ENCODE measurements around the gene MYL6.
"Not testable (repeated sequence)": the region's sequence is repeated elsewhere in the genome, so short reads cannot be mapped to it uniquely, and the experiment has no call there.

The MYL6 gene

GRCh38 chr12:56158029-56158925 lies at the start of gene MYL6:
Gene MYL6, plus strand, starts transcription at chr12:56158359. Its CDS starts 43 bp downstream, at chr12:56158402.
- DNase-seq = peak; percentile 99

- DNase-seq = no peak
Measured at GRCh38 chr12:56110571-56110970, 47.6 kb upstream of the MYL6 start.

- no peak for DNase-seq
Measured at GRCh38 chr12:56114084-56114483, 44.1 kb upstream of the MYL6 start.

GRCh38 chr12:56115329-56115728 lies 42.8 kb upstream of the MYL6 start:
- no peak for DNase-seq

GRCh38 chr12:56116267-56117081 lies 41.7 kb upstream of the MYL6 start, which contains the start of gene RPL41:
Gene RPL41, plus strand, starts transcription at chr12:56116633.
- peak; percentile 97 for DNase-seq

- not testable (repeated sequence) for DNase-seq
Measured at GRCh38 chr12:56117082-56117706, 41.0 kb upstream of the MYL6 start.

GRCh38 chr12:56117778-56118687 lies 40.1 kb upstream of the MYL6 start, which contains the start of gene ZC3H10:
Gene ZC3H10, plus strand, starts transcription at chr12:56118266. Its CDS starts 2,297 bp downstream, at chr12:56120563.
- DNase-seq = peak; percentile 100

- no peak for DNase-seq
Measured at GRCh38 chr12:56118688-56119357, 39.3 kb upstream of the MYL6 start.

- DNase-seq = peak; percentile 94
Measured at GRCh38 chr12:56119361-56119796, 38.8 kb upstream of the MYL6 start.

GRCh38 chr12:56120158-56120846 lies 37.9 kb upstream of the MYL6 start:
- DNase-seq = no peak

GRCh38 chr12:56121204-56121870 lies 36.8 kb upstream of the MYL6 start:
- DNase-seq = no peak

- no peak for DNase-seq
Measured at GRCh38 chr12:56122637-56123036, 35.5 kb upstream of the MYL6 start.

GRCh38 chr12:56124133-56124532 lies 34.0 kb upstream of the MYL6 start:
- no peak for DNase-seq

- peak; percentile 90 for DNase-seq
Measured at GRCh38 chr12:56126732-56127239, 31.4 kb upstream of the MYL6 start.

- DNase-seq = no peak
Measured at GRCh38 chr12:56127485-56127887, 30.7 kb upstream of the MYL6 start.

- peak; percentile 100 for DNase-seq
Measured at GRCh38 chr12:56127888-56128669, 30.1 kb upstream of the MYL6 start, which contains the start of gene ESYT1. Gene ESYT1, plus strand, starts transcription at chr12:56128267. Its CDS starts 53 bp downstream, at chr12:56128320.

- peak; percentile 44 for DNase-seq
Measured at GRCh38 chr12:56128670-56129205, 29.4 kb upstream of the MYL6 start.

- peak; percentile 95 for DNase-seq
Measured at GRCh38 chr12:56129206-56129941, 28.8 kb upstream of the MYL6 start.

Data from hematopoietic multipotent progenitor cell treated with erythropoietin and hydrocortisone succinate and interleukin-3 and kit ligand, for 4 days (in vitro differentiated cells).